Measurements from ENCODE around the gene NAT16.

The NAT16 gene

DNA sequence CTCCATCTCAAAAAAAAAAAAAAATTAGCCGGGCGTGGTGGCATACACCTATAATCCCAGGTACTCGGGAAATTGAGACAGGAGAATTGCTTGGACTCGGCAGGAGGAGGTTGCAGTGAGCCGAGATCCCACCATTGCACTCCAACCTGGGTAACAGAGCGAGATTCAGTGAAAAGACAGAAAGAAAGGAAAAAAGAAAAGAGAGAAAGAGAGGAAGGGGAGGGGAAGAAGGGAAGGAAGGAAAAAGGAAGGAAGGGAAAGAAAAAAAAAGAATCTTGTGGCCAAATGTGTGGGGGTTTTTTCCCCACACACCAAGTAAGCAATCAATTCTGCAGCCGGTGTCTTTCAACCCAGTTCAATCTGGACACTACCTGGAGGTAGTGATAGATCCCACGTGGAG is 9.0 kb upstream of the NAT16 start:
- H3K36me3 ChIP-seq (ENCODE audit: insufficient read depth, low read length): no peaks in the 10 kb centered on the region
- H3K9ac ChIP-seq (ENCODE audit: low read depth, low read length): no peak overlapping the region
- peaks cover 4% of the 10 kb centered on the region; the same call in 1 of the 2 replicates for H3K4me1 ChIP-seq (ENCODE audit: insufficient read depth, low read length)
- no peaks in the 10 kb centered on the region for H3K9me3 ChIP-seq (ENCODE audit: control insufficient read depth, insufficient read depth, low read length)

DNA sequence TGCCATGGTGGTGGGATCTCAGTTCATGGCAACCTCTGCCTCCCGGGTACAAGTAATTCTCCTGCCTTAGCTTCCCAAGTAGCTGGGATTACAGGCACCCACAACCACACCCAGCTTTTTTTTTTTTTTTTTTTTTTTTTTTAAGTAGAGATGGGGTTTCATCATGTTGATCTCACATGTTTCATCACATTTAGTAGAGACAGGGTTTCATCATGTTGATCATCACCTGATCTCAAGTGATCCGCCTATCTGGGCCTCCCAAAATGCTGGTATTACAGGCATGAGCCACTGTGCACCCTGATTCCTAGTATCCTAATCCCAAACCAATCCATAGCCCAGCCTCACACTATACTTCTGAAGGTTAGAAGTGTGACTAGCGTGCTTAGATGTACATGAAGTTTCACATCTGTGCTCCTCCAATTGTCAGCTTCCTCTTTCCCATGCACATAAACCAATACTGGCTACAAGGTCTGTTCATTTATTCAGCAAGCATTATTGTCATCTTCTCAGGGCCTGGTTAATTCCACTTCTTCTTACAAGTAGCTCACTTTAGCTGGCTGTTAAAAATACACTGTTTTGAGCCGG is 6.8 kb upstream of the NAT16 start:
- H3K36me3 ChIP-seq (ENCODE audit: insufficient read depth, low read length): no peaks in the 10 kb centered on the region
- H3K9me3 ChIP-seq (ENCODE audit: control insufficient read depth, insufficient read depth, low read length): no peaks in the 10 kb centered on the region
- H3K9ac ChIP-seq (ENCODE audit: low read depth, low read length): no peak overlapping the region
- peaks cover 6% of the 10 kb centered on the region for H3K4me1 ChIP-seq (ENCODE audit: insufficient read depth, low read length)

DNA sequence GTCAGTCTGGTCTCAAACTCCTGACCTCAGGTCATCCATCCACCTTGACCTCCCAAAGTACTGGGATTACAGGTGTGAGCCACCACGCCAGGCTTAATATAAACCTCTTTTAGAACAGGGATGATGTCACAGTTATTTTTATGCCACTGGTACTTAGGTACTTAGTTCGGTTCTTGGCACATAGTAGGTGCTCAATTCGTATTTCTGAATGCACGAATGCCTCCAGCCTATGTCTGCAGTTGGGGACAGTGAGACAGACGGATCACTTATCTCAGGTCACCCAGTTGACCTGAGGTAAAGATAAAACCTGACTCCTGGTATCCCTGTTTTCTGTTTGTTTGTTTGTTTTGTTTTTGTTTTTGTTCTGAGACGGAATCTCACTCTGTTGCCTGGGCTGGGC is 6.1 kb upstream of the NAT16 start:
- no peak overlapping the region for H3K9ac ChIP-seq (ENCODE audit: low read depth, low read length)
- no peaks in the 10 kb centered on the region for H3K36me3 ChIP-seq (ENCODE audit: insufficient read depth, low read length)
- H3K4me1 ChIP-seq (ENCODE audit: insufficient read depth, low read length): peaks cover 8% of the 10 kb centered on the region
- no peaks in the 10 kb centered on the region for H3K9me3 ChIP-seq (ENCODE audit: control insufficient read depth, insufficient read depth, low read length)

DNA sequence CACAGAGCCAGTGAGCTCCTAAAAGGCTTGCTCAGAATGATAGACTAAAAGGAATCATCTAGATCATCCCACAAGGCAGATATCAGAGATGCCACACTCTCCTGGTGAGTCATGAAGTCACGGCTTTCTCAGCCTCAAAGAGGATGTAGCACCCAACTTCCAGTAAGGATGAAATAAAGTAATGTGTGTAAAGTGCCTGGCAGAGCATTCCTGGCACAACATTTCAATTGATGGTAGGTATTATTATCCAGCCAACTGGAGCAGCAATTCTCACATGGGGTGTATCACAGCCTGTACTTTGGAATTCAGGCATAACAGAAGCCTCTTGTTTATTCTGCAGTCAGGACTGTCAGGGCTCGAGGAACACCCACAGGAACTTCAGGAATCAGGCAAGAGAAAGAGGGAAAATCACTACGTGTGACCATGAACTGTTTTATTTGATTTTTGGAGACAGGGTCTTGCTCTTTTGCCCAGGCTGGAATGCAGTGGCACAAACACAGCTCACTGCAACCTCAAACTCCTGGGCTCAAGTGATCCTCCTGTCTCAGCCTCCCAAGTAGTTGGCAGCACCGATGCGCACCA is 5.3 kb upstream of the NAT16 start:
- Histone ChIP-seq H3K9me3 (ENCODE audit: control insufficient read depth, insufficient read depth, low read length) (no peaks in the 10 kb centered on the region), H3K36me3 (ENCODE audit: insufficient read depth, low read length) (no peaks in the 10 kb centered on the region), H3K9ac (ENCODE audit: low read depth, low read length) (no peak overlapping the region), H3K4me1 (ENCODE audit: insufficient read depth, low read length) (peaks cover 8% of the 10 kb centered on the region)

DNA sequence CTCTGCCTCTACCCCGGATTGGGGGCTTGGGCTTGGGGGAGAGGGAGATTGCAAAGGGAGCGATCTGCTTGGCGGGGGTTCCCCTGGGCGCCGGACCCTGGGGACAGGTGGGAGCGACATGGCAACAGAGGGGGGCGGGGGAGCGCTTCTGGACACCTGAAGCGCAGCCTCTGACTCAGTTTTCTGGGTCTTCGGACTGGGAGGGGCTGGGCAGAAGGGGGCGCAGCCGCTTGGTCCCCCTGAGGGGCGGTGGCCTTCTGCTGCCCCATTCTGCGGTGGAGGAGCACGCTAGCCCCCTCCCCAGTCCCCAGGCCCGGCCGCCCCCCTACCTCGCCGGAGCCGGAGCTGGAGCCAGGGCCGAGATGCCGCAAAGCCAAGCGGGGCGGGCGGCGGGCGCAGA is 380 bp downstream of the NAT16 start:
- H3K9ac ChIP-seq (ENCODE audit: low read depth, low read length): peak overlapping the region; percentile 61
- H3K36me3 ChIP-seq (ENCODE audit: insufficient read depth, low read length): no peaks in the 10 kb centered on the region
- H3K4me1 ChIP-seq (ENCODE audit: insufficient read depth, low read length): peaks cover 4% of the 10 kb centered on the region

DNA sequence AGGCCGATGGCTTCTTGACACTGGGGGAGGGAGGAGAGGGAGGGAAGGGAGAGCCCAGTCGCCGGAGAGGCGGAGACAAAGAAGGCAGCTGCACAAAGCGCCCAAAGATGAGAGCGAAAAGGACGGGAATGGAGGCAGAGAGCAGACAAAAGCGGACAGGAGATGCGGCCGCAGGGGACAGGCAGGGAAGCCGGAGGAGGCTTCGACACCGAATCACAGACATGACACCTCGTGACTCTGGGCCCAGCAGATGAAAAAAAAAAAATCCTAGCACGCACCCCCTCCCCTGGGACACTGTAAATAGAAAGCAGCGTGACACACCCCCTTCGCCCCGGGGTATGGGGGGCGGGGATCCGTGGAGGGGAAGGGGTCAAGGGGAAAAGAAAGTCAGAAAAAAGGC is 976 bp downstream of the NAT16 start:
- H3K9ac ChIP-seq (ENCODE audit: low read depth, low read length): peak overlapping the region; percentile 61; the same call in 1 of the 2 replicates
- no peaks in the 10 kb centered on the region for H3K36me3 ChIP-seq (ENCODE audit: insufficient read depth, low read length)
- no peaks in the 10 kb centered on the region for H3K9me3 ChIP-seq (ENCODE audit: control insufficient read depth, insufficient read depth, low read length)
- H3K4me1 ChIP-seq (ENCODE audit: insufficient read depth, low read length): peaks cover 4% of the 10 kb centered on the region

More for the DNA sequence above, 380 bp downstream of the NAT16 start:
- no peaks in the 10 kb centered on the region for H3K9me3 ChIP-seq (ENCODE audit: control insufficient read depth, insufficient read depth, low read length)

DNA sequence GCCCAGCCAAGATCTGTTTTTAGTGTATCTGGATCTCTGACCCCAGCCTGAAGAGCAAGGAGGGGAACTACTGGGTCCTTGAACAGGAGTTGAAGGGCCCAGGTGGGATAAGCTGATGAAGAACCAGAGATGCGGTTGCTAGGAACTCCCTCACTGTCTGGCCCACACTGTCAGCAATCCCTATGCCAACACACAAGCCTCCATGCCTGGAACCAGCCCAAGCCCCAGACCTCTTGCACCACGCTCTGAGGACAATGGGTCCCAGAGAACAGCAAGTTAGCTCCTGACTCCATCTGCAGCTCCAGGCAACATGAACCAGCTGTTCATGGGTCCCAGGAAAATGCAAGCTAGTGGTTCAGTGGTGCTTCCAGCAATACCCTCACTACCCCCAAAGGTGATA is 2.4 kb downstream of the NAT16 start:
- Histone ChIP-seq H3K4me1 (ENCODE audit: insufficient read depth, low read length) (peaks cover 4% of the 10 kb centered on the region), H3K9ac (ENCODE audit: low read depth, low read length) (no peak overlapping the region), H3K9me3 (ENCODE audit: control insufficient read depth, insufficient read depth, low read length) (no peaks in the 10 kb centered on the region)

DNA sequence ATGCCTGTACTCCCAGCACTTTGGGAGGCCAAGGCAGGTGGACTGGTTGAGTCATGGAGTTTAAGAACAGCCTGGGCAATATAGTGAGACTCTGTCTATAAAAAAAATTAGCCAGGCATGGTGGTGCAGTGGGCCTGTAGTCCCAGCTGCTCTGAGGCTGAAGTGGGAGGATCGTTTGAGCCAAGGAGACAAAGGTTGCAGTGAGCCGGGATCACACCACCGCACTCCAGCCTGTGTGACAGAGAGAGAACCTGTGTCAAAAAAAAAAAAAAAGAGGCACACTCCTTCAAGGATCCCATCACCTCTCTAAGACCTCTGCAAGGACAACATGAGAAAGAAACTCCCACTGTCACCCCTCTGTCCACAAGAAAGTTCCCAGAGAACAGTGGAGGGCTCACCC is 4.4 kb downstream of the NAT16 start:
- no peaks in the 10 kb centered on the region for H3K9me3 ChIP-seq (ENCODE audit: control insufficient read depth, insufficient read depth, low read length)
- no peak overlapping the region for H3K9ac ChIP-seq (ENCODE audit: low read depth, low read length)
- no peaks in the 10 kb centered on the region for H3K36me3 ChIP-seq (ENCODE audit: insufficient read depth, low read length)
- peaks cover 3% of the 10 kb centered on the region for H3K4me1 ChIP-seq (ENCODE audit: insufficient read depth, low read length)

More for the DNA sequence above, 2.4 kb downstream of the NAT16 start:
- no peaks in the 10 kb centered on the region for H3K36me3 ChIP-seq (ENCODE audit: insufficient read depth, low read length)

DNA sequence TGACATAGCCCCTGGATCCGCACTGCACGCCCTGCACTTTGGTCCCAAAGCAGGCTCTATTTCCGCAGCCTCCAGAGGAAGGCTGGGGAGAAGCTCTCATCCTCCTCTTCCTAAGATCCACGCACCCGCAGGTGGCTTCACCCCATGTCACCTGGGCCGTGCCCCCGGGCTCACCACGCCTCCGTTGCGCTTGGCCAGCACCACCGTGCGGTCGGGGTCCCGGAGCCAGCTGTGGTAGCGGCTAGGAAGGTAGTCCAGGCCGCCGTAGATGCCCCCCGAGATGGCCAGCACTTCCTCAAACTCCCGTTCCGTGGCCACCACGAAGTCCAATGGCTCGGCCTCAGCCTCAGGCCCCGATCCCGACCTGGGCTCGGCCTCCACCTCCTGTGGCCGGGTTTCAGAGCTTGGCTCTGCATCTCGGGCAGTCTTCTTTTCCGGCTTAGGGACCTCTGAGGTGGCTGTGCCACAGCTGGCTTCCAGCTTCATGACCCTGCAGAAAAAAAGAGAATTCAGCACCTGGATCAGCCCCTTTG is 5.7 kb downstream of the NAT16 start:
- H3K9ac ChIP-seq (ENCODE audit: low read depth, low read length): peak overlapping the region; percentile 40; the same call in 1 of the 2 replicates

DNA sequence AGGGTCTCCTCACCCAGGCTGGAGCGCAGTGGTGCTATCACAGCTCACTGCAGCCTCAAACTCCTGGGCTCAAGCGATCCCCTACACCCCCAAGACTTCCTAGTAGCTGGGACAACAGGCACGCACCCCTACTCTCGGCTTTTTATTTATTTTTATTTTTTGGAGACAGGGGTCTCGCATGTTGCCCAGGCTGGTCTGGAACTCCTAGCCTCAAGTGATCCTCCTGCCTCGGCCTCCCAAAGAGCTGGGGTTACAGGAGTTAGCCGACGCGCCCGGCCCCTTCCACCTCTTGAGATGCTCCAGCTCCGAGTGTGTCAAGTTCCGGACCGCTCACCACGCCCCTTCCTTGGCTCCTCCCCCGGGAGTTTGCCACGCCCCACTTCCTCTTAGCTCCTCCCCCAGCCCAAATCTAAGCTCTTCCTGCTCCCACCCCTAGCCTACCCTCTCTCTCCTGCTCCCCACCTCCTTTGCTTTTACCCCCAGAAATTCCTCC is 6.3 kb downstream of the NAT16 start:
- peak overlapping the region; percentile 40; the same call in 1 of the 2 replicates for H3K9ac ChIP-seq (ENCODE audit: low read depth, low read length)
- peaks cover 7% of the 10 kb centered on the region for H3K4me1 ChIP-seq (ENCODE audit: insufficient read depth, low read length)
- H3K36me3 ChIP-seq (ENCODE audit: insufficient read depth, low read length): no peaks in the 10 kb centered on the region
- H3K9me3 ChIP-seq (ENCODE audit: control insufficient read depth, insufficient read depth, low read length): no peaks in the 10 kb centered on the region

More for the DNA sequence above, 5.7 kb downstream of the NAT16 start:
- no peaks in the 10 kb centered on the region for H3K36me3 ChIP-seq (ENCODE audit: insufficient read depth, low read length)
- H3K9me3 ChIP-seq (ENCODE audit: control insufficient read depth, insufficient read depth, low read length): no peaks in the 10 kb centered on the region
- H3K4me1 ChIP-seq (ENCODE audit: insufficient read depth, low read length): peaks cover 5% of the 10 kb centered on the region

DNA sequence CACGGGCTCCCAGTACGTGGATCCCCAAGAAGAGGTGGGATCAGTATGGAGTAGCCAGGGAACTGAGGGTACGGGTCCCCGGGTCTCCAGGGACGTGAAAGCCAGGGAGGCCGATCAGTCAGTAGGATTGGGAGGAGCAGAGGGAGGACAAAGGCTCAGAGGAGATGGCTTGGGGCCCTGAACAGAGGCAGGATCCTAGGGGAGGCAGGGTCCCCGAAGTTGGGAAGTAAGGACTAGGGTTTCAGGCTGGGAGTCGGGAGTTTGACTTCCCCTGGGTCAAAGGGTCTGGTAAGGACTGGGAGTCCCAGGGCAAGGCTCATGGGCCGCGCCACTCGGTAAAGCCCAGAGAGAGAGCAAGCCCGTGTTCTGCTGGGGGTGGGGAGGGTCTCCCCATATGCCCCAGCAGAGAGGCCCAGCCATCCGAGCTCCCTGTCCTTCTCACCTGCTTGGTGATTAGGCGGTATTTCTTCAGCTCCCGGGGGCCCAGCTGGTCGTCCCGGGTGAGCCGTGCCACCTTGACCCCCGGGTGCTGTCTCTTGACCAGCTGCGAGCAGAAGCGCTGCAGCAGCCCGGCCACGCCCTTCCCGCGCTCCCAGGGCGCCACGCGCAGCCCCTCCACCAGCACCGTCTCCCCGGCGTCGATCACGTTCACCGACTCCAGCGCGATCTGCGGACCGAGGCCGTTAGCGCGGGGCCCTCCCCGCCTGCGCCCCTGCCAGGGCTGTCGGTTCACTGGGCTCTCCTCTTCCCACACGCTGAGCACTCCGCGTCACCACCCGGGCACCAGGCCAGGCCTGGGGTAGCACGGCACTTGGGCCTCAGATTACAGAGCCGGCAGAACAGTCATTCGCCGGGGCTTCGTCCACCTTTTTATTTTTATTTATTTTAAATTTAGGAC is 7.0 kb downstream of the NAT16 start:
- H3K4me1 ChIP-seq (ENCODE audit: insufficient read depth, low read length): peaks cover 11% of the 10 kb centered on the region

DNA sequence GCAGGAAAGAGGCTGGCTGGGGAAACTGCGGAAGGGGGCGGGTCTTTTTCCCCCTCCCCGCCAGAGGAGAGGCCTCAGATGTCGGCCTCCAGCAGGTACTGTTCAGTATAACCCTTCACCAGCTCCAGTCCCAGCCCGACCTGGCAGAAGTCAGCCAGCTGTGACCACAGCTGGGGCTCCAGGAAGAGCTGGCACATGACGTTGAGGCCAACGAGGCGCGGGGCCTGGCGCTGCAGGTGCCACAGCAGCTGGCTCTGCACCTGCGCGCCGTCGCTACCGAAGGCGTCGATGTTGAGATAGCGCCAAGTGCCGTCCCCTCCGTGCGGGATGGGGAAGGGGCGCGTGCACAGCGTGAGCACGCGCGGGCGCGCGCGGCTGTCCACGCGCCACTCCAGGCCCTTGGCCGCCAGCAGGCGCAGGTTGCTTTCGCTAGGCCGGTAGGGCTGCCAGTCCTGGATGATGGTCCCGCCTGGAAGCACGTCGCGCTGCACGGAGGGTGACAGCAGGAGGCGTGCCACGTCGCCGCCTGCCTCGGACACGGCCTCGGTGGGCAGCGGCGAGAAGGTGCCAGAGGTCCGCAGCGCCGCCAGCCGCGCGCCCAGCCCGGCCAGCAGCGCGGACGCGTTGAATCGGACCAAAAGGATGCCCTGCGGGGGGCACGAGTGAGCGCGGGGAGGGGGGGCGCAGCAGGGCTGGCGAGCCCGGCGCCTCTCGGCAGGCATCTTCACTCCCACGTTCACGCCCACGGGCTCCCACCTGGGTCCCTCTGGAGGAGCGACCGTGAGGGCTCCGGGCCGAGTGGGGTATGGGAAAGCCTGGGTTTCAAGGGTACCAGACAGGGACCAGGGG is 7.9 kb downstream of the NAT16 start:
- H3K36me3 ChIP-seq (ENCODE audit: insufficient read depth, low read length): no peaks in the 10 kb centered on the region
- H3K9me3 ChIP-seq (ENCODE audit: control insufficient read depth, insufficient read depth, low read length): no peaks in the 10 kb centered on the region
- peak overlapping the region; percentile 40; the same call in 1 of the 2 replicates for H3K9ac ChIP-seq (ENCODE audit: low read depth, low read length)
- peaks cover 16% of the 10 kb centered on the region for H3K4me1 ChIP-seq (ENCODE audit: insufficient read depth, low read length)

More for the DNA sequence above, 7.0 kb downstream of the NAT16 start:
- Histone ChIP-seq H3K36me3 (ENCODE audit: insufficient read depth, low read length) (no peaks in the 10 kb centered on the region), H3K9me3 (ENCODE audit: control insufficient read depth, insufficient read depth, low read length) (no peaks in the 10 kb centered on the region), H3K9ac (ENCODE audit: low read depth, low read length) (peak overlapping the region; percentile 40)

DNA sequence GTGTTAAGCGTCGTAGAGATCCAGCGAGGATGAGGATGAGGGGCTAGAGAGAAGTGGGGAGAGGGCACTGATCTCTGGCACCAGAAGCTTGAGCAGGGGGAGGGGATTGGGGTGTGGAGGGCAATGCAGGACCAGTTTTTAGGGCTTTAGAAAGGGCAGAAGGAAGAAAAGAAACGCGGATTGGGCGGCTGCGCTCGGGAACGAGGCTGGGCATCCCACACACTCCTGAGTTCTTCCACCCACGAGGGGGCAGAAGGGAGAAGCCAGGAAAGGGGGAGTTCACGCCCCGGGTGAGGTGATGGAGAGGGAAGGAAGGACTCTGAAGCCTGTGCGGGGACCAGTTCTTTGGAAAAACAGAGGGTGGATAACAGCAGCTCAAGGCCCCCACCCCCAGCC is 8.7 kb downstream of the NAT16 start:
- Histone ChIP-seq H3K9me3 (ENCODE audit: control insufficient read depth, insufficient read depth, low read length) (no peaks in the 10 kb centered on the region), H3K36me3 (ENCODE audit: insufficient read depth, low read length) (no peaks in the 10 kb centered on the region), H3K9ac (ENCODE audit: low read depth, low read length) (peak overlapping the region; percentile 40; the same call in 1 of the 2 replicates), H3K4me1 (ENCODE audit: insufficient read depth, low read length) (peaks cover 16% of the 10 kb centered on the region)

All from ES-I3 (cell line).